GM12878 (cell line): Measurements from ENCODE around the gene INTS7. TPM values are rescaled to one million over a fixed set of nuclear protein-coding genes. Genes with fewer than 3 reads are reported as not detected.

Source experiments
- ATAC-seq: fragments of 200-7000 bp; cut with Tn5 transposase; 3 replicates; pipeline ENCODE4 v1.9.1; 2020; ENCODE audit warnings: mild to moderate bottlenecking, moderate library complexity
- BruUV-seq: library from RNA; stranded (reverse); fragments of 400-500 nt; replicated peaks from 2 replicates; lab custom pipeline; 2021; lab: Mats Ljungman, UMichigan
- CTCF ChIA-PET: fragments of 300-600 bp; sonication (Branson Sonifier 250); formaldehyde crosslinking; extraction: SDS; loops from one replicate; lab custom pipeline; 2021; ENCODE audit warnings: inconsistent platforms; lab: Yijun Ruan, JAX
- POLR2A ChIA-PET: fragments of 350-600 bp; formaldehyde crosslinking; extraction: SDS; loops from one replicate; lab custom pipeline; 2021; ENCODE audit warnings: inconsistent platforms; lab: Charles Lee
- RAD21 ChIA-PET: fragments of 300-600 bp; sonication (Branson Sonifier 250); formaldehyde crosslinking; loops from one replicate; lab custom pipeline; 2023; ENCODE audit warnings: antibody characterized with exemption; ENCODE audit not compliant: unreplicated experiment; lab: Charles Lee
- SMC1A ChIA-PET: fragments of 300-600 bp; sonication (Branson Sonifier 250); formaldehyde crosslinking; loops from one replicate; lab custom pipeline; 2023; ENCODE audit not compliant: unreplicated experiment, uncharacterized antibody; lab: Charles Lee
- DNase-seq: peaks from one replicate; pipeline ENCODE4 v3.0.0-alpha.2; 2011; ENCODE audit warnings: low read depth, low spot score
- FAIRE-seq: peaks from 3 replicates; lab custom pipeline; 2011; peaks lifted over from hg19 to GRCh38; lab: Jason Lieb, UNC
- H2AFZ ChIP-seq: 2 replicates; pipeline ENCODE4 v1.6.0; 2011; ENCODE audit warnings: low read depth, low read length, control low read depth; ENCODE audit not compliant: control insufficient read depth
- H3K27ac ChIP-seq: 2 replicates; pipeline ENCODE4 v1.5.1; 2011; ENCODE audit warnings: control low read depth; ENCODE audit not compliant: control insufficient read depth, insufficient read depth
- H3K27me3 ChIP-seq, 2 experiments: replicated peaks in 1 of 2; 2 replicates each; pipeline versions ENCODE4 v1.6.0 to v1.6.1; 2011; ENCODE audit warnings: low read length in 1 of 2; ENCODE audit not compliant: control insufficient read depth in 2 of 2, insufficient read depth in 2 of 2
- H3K36me3 ChIP-seq, 2 experiments: 2 replicates each; pipeline ENCODE4 v1.5.1; 2011; ENCODE audit warnings: low read length in 1 of 2; ENCODE audit not compliant: control insufficient read depth in 2 of 2, insufficient read depth in 2 of 2
- H3K4me1 ChIP-seq: 2 replicates; pipeline ENCODE4 v1.6.1; 2011; ENCODE audit warnings: mild to moderate bottlenecking, low read length, moderate library complexity, mixed read lengths; ENCODE audit not compliant: control insufficient read depth, insufficient read depth
- H3K4me2 ChIP-seq: 2 replicates; pipeline ENCODE4 v1.6.0; 2011; ENCODE audit warnings: control low read depth; ENCODE audit not compliant: control insufficient read depth, insufficient read depth
- H3K4me3 ChIP-seq: fragments of 200-600 bp; sonication (generic); 2 replicates; pipeline ENCODE4 v1.5.1; 2016
- H3K79me2 ChIP-seq: 2 replicates; pipeline ENCODE4 v1.6.0; 2011; ENCODE audit warnings: low read length; ENCODE audit not compliant: control insufficient read depth, insufficient read depth
- H3K9ac ChIP-seq: 2 replicates; pipeline ENCODE4 v1.8.0; 2011; ENCODE audit warnings: low read length, control low read depth, mixed read lengths; ENCODE audit not compliant: control insufficient read depth, insufficient read depth
- H3K9me3 ChIP-seq: replicated peaks from 3 replicates; pipeline ENCODE4 v1.5.1; 2011; ENCODE audit warnings: mild to moderate bottlenecking, low read length; ENCODE audit not compliant: control insufficient read depth, insufficient read depth
- H4K20me1 ChIP-seq: 2 replicates; pipeline ENCODE4 v1.6.0; 2011; ENCODE audit not compliant: control insufficient read depth, insufficient read depth
- ATF2 ChIP-seq: IDR thresholded peaks from 2 replicates; pipeline ENCODE4 v1.6.1; 2012; ENCODE audit warnings: low read length, inconsistent platforms
- BACH1 ChIP-seq: fragments of 450-650 bp; IDR thresholded peaks from 2 replicates; pipeline ENCODE4 v1.6.1; 2017; ENCODE audit warnings: mild to moderate bottlenecking, borderline replicate concordance
- EGR1 ChIP-seq, 2 experiments: IDR thresholded peaks; 1 replicate in 1 of 2; 2 replicates in 1 of 2; pipeline ENCODE4 v1.6.1; 2011 to 2012; ENCODE audit warnings: low read depth in 2 of 2, low read length in 2 of 2, borderline replicate concordance in 1 of 2, mild to moderate bottlenecking in 1 of 2, moderate library complexity in 1 of 2
- ETV6 ChIP-seq, 2 experiments: fragments of 450-650 bp in 1 of 2; IDR thresholded peaks in 1 of 2; conservative IDR thresholded peaks in 1 of 2; 2 replicates each; pipeline ENCODE4 v1.6.1; 2014; ENCODE audit warnings: antibody characterized with exemption in 1 of 2, borderline replicate concordance in 1 of 2, low read depth in 1 of 2, mild to moderate bottlenecking in 1 of 2, moderate library complexity in 1 of 2
- GATAD2B ChIP-seq: fragments of 450-650 bp; conservative IDR thresholded peaks from 2 replicates; pipeline ENCODE4 v1.6.1; 2017; ENCODE audit warnings: low read depth, mild to moderate bottlenecking, moderate library complexity
- IKZF2 ChIP-seq, 2 experiments: fragments of 450-650 bp; IDR thresholded peaks; 2 replicates each; pipeline ENCODE4 v1.6.1; 2017; ENCODE audit warnings: mild to moderate bottlenecking in 2 of 2, moderate library complexity in 2 of 2
- LARP7 ChIP-seq: fragments of 450-650 bp; IDR thresholded peaks from 2 replicates; pipeline ENCODE4 v1.6.1; 2017; ENCODE audit warnings: mild to moderate bottlenecking
- MLLT1 ChIP-seq: fragments of 450-650 bp; IDR thresholded peaks from 2 replicates; pipeline ENCODE4 v1.6.1; 2016; ENCODE audit warnings: mild to moderate bottlenecking
- MTA3 ChIP-seq: IDR thresholded peaks from 2 replicates; pipeline ENCODE4 v1.6.1; 2012; ENCODE audit warnings: low read length, inconsistent platforms, borderline replicate concordance
- MYB ChIP-seq: fragments of 150-350 bp; IDR thresholded peaks from 2 replicates; pipeline ENCODE4 v1.6.1; 2014; ENCODE audit warnings: mild to moderate bottlenecking, low read depth, low read length, borderline replicate concordance
- NR2C1 ChIP-seq: fragments of 450-650 bp; IDR thresholded peaks from 2 replicates; pipeline ENCODE4 v1.6.1; 2017; ENCODE audit warnings: antibody characterized with exemption, mild to moderate bottlenecking, moderate library complexity
- PAX5 ChIP-seq: IDR thresholded peaks from 2 replicates; pipeline ENCODE4 v1.6.1; 2011; ENCODE audit warnings: low read depth, low read length, borderline replicate concordance
- RUNX3 ChIP-seq: IDR thresholded peaks from 2 replicates; pipeline ENCODE4 v1.6.1; 2012; ENCODE audit warnings: low read length, inconsistent platforms
- SMC3 ChIP-seq: IDR thresholded peaks from 2 replicates; pipeline ENCODE4 v1.6.1; 2011; ENCODE audit warnings: low read length, improper control_type of control experiment, borderline replicate concordance
- SUPT20H ChIP-seq: IDR thresholded peaks from 2 replicates; pipeline ENCODE4 v1.6.1; 2011; ENCODE audit warnings: low read depth, mild to moderate bottlenecking, low read length, moderate library complexity, borderline replicate concordance; ENCODE audit not compliant: control insufficient read depth
- YY1 ChIP-seq: IDR thresholded peaks from 2 replicates; pipeline ENCODE4 v1.6.1; 2011; ENCODE audit warnings: low read depth, mild to moderate bottlenecking, low read length
- ZNF217 ChIP-seq: fragments of 450-650 bp; IDR thresholded peaks from 2 replicates; pipeline ENCODE4 v1.6.1; 2017; ENCODE audit warnings: antibody characterized with exemption, mild to moderate bottlenecking
- WGBS: methylation state at CpG from one replicate; pipeline ENCODE4 v1.1.6; 2016; ENCODE audit warnings: low lambda C conversion rate; ENCODE audit not compliant: insufficient replicate concordance, insufficient coverage; ENCODE audit errors: missing lambda C conversion rate; 5-methylcytosine and 5-hydroxymethylcytosine counted together
- in situ Hi-C: fragments of 300-500 bp; cut with MboI; formaldehyde crosslinking; loops from 9 replicates; pipeline ENCODE4 v1.14.3; 2018; ENCODE audit warnings: mixed read lengths
- intact Hi-C: fragments of 100-400 bp; cut with micrococcal nuclease; formaldehyde crosslinking; loops from one replicate; pipeline ENCODE4 v1.14.2; 2022; ENCODE audit not compliant: unreplicated experiment
- polyA plus RNA-seq, 11 experiments: library from polyadenylated mRNA; depleted of rRNA in 4 of 11; unstranded in 6 of 11; stranded (reverse) in 5 of 11; fragments of >200 nt; fragmentation: Nextera tagmentation in 4 of 11; fragmentation: Illumina TruSeq in 1 of 11; extraction: Ambion mirVana in 4 of 11; extraction: Trizol in 1 of 11; gene quantifications; 1 replicate in 1 of 11; 2 replicates in 10 of 11; pipeline versions ENCODE4 v1.2.1 to v1.2.3, GENCODE V29; 2011 to 2016; ENCODE audit warnings: inconsistent platforms in 2 of 11, missing spikeins in 2 of 11, low read depth in 1 of 11
- total RNA-seq, 4 experiments: library from RNA; depleted of rRNA in 3 of 4; stranded (reverse); fragments of >200 nt in 3 of 4; fragmentation: Illumina TruSeq in 1 of 4; extraction: Trizol in 1 of 4; gene quantifications; 2 replicates each; pipeline versions ENCODE4 v1.2.1 to v1.2.3, GENCODE V29; 2013 to 2021

INTS7 gene
- total and polyA plus RNA-seq, 10 of the 15 experiments (the other 5 are each of a cell fraction or from before 2014, with no cell fraction given), result 17.1 to 49.1 (median 26.8) TPM

DNA sequence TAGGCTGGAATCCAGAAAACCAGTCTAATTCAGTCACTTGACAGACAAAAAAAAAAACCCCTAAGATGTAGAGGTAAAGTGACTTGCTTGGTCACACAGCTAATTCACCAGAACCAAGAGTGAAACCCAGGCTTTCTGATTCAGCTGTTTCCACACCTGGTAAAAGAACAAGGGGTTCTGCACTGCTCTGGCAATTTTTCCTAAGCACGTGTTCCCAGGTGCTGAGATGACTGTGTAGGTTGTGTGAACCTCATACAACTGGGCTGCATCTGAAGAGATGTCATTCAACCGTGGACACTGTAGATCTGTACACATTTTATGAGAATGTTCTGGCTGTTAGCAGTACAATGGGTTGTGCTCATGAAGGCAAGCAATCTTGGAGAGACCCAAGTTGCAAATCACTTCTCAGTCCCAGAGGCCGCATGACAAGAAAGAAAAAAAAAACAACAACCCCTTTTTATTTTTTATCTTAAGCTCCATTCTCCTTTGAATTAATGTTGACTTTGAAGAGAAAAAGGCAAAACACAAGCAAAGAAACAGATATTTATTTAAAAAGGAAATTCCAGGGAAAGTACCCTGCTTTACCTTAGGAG lies 95.4 kb downstream of the INTS7 start (continued):
- TF ChIP-seq LARP7 (no peak), EGR1 (IDR thresholded peaks at IDR 0.05; ENCODE audit: borderline replicate concordance in 1 of 2, low read depth in 2 of 2, low read length in 2 of 2) (no peak), PAX5 (peak; percentile 97), ZNF217 (0 out of 2 replicates have a peak, but pooled peaks have one; percentile 77), ETV6 (conservative IDR thresholded peaks at IDR 0.05 in 1 of 2, IDR thresholded peaks at IDR 0.05 in 1 of 2; ENCODE audit: borderline replicate concordance in 1 of 2, low read depth in 1 of 2) (peak in 1 of 2 experiments; percentile 97; a peak in 2 of 4 replicates), SUPT20H (no peak)

- peak overlapping the region; percentile 75 for H3K27ac ChIP-seq
- CTCF ChIA-PET, result interaction anchor here (0.7 to 3.8 kb wide), 8 partner anchors 12 to 243 kb away, joined by 3 to 37 read pairs (median 6); partner anchors contain the start of genes DTL and INTS7
- peak; percentile 71 for DNase-seq
- no peaks in the 10 kb centered on the region for H3K27me3 ChIP-seq
- peak; percentile 86 for FAIRE-seq
- no peak overlapping the region for H2AFZ ChIP-seq
- peaks cover 0 to 5% of the 10 kb centered on the region in 2 experiments; a peak in 3 of 4 replicates for H3K36me3 ChIP-seq
- 3% methylated on average over 3 of the region's 3 CpGs for WGBS
- intact Hi-C loops (loop anchor here (2.0 to 5.0 kb wide), 6 partner anchors 49 to 256 kb away; partner anchors contain the start of gene LPGAT1), in situ Hi-C loops (loop anchor here (5.0 kb wide), 2 partner anchors 106 to 241 kb away; partner anchors contain the start of gene LPGAT1)
- POLR2A ChIA-PET, result interaction anchor here (0.6 to 3.5 kb wide), 8 partner anchors 31 to 893 kb away, joined by 3 to 21 read pairs (median 4); partner anchors contain the start of genes DTL and INTS7
- no peaks in the 10 kb centered on the region for H3K9me3 ChIP-seq
- no TSS peak for BruUV-seq
- H3K4me2 ChIP-seq, result peak overlapping the region; percentile 64
- ATAC-seq, result peak; percentile 62
- RAD21 ChIA-PET, result interaction anchor here (0.8 to 4.7 kb wide), 9 partner anchors 13 to 258 kb away, joined by 3 to 79 read pairs (median 12); partner anchors contain the start of genes DTL and INTS7
- 0 out of 2 replicates have a peak overlapping the region, but pooled peaks have one; percentile 4 for H3K4me3 ChIP-seq
- SMC1A ChIA-PET, result interaction anchor here (0.8 to 4.6 kb wide), 18 partner anchors 8 to 258 kb away, joined by 3 to 82 read pairs (median 4); no protein-coding TSS in a partner anchor
- H3K79me2 ChIP-seq, result no peaks in the 10 kb centered on the region
- H3K9ac ChIP-seq, result 0 out of 2 replicates have a peak overlapping the region, but pooled peaks have one; percentile 3
- peaks cover 50% of the 10 kb centered on the region for H3K4me1 ChIP-seq
- H4K20me1 ChIP-seq, result no peaks in the 10 kb centered on the region
- TF ChIP-seq PAX5 (no peak), NR2C1 (no peak), SMC3 (no peak), YY1 (no peak), ATF2 (peak; percentile 46; the same call in 1 of the 2 replicates), GATAD2B (no peak), MTA3 (0 out of 2 replicates have a peak, but pooled peaks have one; percentile 31), RUNX3 (peak; percentile 59; the same call in 1 of the 2 replicates), MLLT1 (peak; percentile 82), MYB (no peak), IKZF2 (IDR thresholded peaks at IDR 0.05) (peak; percentile 67 to 70; a peak in 2 of 4 replicates), BACH1 (0 out of 2 replicates have a peak, but pooled peaks have one; percentile 19)
These were observed 96.8 kb downstream of the INTS7 start for GRCh38 chr1:211938561-211938997.
